ENCODE results near the gene MGME1. TPM values are rescaled to one million over a fixed set of nuclear protein-coding genes. Genes with fewer than 3 reads are reported as not detected.
"Not testable (repeated sequence)": the region's sequence is repeated elsewhere in the genome, so short reads cannot be mapped to it uniquely, and the experiment has no call there.

The MGME1 gene
- total RNA-seq, 1 experiment from 2014 or later: 27.4 TPM

- no peak for DNase-seq (ENCODE audit: extremely low read depth, low read depth)
These were observed 10.2 kb upstream of the MGME1 start for GRCh38 chr20:17958373-17959256.

- no peak for DNase-seq (ENCODE audit: extremely low read depth, low read depth)
These were observed 9.6 kb upstream of the MGME1 start for GRCh38 chr20:17959257-17959627.

GRCh38 chr20:17960400-17960885, 8.4 kb upstream of the MGME1 start:
- DNase-seq (ENCODE audit: extremely low read depth, low read depth): not testable (repeated sequence)

DNA sequence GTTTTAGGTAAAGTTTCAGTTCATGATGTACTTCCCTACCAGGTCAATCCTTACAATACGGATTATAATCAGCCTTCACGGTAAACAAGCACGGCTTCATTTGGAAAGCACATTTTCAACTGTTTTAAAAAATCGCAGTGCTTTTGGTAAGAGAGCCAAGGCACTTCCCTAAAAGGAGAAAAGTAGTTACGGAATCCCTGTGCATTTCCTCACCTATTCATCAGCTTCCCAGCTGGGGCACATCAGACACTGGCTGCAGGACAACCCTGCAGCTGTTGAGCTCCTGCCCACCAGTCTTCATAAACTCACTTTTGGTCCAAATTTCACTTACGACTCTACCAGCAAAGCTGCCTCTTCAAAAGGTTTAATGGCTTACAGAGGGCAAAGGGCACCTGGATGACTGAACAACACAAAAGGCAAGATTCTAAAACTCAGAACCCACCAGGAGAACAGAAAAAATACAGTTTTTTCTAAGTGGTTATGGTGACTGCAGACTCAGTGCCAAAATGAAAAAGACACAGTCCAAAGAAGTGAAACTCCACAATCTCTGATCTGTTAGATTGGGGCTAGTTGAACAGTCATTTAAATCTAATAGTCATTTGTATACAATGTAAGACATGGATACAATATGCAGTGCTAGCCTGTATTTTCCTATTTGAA, 7.8 kb upstream of the MGME1 start:
- no peak for DNase-seq (ENCODE audit: extremely low read depth, low read depth)

DNA sequence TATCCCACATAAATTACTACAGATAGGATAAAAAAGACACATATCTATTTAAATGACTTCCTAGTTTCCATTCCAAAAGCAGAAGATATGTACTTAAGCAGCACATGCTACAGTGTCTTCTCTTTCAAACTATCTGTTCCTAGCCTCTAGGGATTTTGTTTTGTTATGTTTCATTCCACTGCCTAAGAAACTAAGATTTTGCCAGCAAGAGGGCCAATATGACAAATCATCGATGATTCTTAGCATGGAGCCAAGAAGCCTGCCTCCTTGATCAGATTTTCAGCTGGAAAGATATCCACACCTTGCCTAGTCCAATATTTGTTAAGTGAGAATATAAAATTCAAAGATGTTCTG, 7.3 kb upstream of the MGME1 start:
- DNase-seq (ENCODE audit: extremely low read depth, low read depth): no peak

GRCh38 chr20:17963114-17963897, 5.5 kb upstream of the MGME1 start:
- DNase-seq (ENCODE audit: extremely low read depth, low read depth): no peak

GRCh38 chr20:17964073-17964472, 4.7 kb upstream of the MGME1 start:
- DNase-seq (ENCODE audit: extremely low read depth, low read depth): no peak

DNA sequence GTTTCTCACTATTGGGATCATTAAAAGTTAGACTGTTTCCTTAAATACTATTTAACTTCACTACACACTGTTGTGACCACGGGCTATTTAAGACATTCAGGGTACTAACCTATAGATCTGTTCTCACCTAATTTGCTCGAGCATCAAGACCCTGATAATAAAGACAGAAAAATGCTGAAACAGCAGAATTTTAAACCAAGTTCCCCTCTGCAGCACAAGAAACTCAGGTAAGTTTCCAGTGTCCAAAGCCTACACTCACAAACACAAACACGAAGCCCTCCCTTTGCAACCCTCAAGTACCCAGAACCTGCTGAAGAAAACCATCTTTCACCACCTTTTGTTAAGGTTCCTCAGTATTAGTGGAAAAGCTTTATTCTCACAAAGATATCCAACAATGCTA, 4.2 kb upstream of the MGME1 start:
- no peak for DNase-seq (ENCODE audit: extremely low read depth, low read depth)

- DNase-seq (ENCODE audit: extremely low read depth, low read depth): no peak
These were observed 3.6 kb upstream of the MGME1 start for GRCh38 chr20:17965042-17965697.

DNA sequence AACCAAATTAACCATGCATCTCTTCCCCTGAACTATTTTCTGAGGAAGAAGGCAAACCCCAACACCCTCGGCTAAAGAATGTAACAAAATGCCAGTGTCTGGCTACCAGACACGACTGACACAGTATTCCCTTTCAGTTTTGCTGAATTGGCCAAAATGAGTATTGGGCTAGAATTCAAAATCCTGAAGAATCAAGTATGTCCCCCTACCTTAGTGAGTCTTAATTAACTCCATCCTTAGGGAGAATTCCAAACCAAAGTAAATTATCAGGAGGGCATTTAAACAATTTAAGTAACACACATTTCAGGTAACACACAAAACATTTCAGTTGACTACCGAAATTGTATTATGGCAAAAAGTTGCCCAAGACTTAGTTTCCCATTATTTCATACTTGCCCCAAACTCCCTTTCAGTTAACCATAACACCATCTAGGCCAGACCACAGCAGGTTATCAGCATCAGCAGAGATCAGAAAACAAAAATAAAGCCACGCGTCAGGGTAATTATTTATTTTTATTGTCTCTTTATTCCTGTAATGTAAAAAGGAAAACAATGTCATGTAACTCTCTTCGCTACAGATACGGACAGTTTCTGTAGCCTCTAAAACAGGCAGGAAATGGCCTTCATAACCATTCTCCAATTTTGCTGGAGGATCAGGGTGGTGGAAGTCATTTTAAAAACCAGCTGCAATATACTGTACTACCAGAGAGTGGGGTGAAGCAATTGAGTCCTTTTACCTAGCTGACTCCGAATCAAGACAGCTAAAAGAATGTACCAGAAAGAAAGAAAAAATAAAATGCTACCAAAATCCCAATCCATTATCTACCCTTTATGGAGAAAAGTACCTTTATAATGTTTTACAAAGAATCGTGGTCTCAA, 2.1 kb upstream of the MGME1 start:
- DNase-seq (ENCODE audit: extremely low read depth, low read depth): no peak

GRCh38 chr20:17967521-17968365, 1.1 kb upstream of the MGME1 start:
- no peak for DNase-seq (ENCODE audit: extremely low read depth, low read depth)

DNA sequence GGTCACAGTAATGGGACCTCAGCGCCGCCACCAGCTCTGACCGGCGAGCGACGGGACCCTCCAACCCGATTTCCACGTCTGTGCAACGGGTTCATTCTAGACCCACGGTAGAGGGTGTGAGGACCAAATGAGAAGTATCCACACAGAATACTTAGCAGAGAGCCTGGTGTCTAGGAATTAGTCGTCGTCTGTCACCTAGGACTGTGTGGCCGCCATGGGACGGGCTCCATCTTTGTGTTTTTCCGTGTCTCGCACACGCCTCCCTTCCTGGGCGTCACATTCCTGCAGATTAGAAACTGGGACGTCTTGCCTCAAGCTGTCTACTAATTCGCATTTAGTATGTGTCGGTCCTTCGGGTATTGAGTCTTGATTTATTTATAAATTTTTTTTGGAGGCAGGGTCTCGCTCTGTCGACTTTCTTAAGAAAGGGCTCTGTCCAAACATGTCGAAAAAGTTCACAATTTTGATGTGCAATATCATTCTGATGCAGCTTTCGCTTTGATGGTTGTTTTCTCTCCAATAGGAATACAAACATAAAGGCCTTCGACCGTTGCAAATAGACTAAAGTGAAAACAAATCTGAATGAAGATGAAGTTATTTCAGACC, 563 bp downstream of the MGME1 start:
- no peak for DNase-seq (ENCODE audit: extremely low read depth, low read depth)

GRCh38 chr20:17969884-17970409, 1.1 kb downstream of the MGME1 start:
- no peak for DNase-seq (ENCODE audit: extremely low read depth, low read depth)

DNA sequence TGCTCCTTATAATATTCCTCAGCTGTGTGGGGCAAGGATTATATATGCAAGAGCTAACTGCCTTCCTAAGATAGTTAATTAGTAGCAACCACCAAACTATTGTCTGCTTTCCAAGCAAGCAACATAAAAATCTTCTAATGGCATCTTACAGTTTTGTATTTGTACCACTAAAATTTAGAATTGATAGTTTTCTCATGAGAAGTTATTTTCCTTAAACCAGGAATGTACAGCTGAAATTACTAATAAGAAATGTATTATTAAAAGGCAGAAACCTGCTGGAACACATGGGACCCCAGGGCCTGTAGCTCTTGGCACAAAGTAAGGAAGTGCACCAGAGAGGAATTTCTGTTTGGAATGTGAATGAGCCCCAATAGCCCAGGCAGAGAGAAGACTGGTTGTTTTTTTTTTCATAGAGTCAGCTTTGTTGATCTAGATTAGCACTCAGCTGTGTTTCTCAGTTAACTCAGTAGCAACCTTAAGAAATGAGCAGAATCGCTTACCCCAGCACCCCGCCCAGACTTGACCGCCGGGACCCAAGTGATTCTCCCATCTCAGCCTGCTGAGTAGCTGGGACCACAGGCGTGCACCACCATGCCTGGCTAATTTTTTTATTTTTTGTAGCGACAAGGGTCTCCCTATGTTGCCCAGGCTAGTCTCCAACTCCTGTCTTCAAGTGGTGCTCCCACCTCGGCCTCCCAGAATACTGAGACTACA, 2.6 kb downstream of the MGME1 start:
- DNase-seq (ENCODE audit: extremely low read depth, low read depth): no peak

GRCh38 chr20:17972121-17972520, 3.3 kb downstream of the MGME1 start:
- no peak for DNase-seq (ENCODE audit: extremely low read depth, low read depth)

DNA sequence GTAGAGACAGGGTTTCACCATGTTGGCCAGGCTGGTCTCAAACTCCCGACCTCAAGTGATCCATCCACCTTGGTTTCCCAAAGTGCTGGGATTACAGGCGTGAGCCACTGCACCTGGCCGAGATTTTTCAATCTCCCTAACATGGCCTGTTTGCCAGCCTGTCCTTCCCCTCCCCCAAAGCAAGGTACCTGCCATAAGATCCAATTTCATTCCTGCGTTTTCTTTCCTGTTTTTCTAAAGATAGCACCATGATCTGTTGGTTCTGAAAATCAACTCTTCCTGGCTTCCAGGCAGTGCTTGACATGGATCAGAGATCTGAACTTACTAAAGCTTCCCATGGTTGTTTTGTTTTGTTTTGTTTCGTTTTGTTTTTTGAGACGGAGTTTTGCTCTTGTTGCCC, 7.5 kb downstream of the MGME1 start:
- DNase-seq (ENCODE audit: extremely low read depth, low read depth): no peak

- no peak for DNase-seq (ENCODE audit: extremely low read depth, low read depth)
These were observed 16.7 kb downstream of the MGME1 start for GRCh38 chr20:17985388-17986018.
